ENCODE results near the gene INTS1.

The INTS1 gene

DNA sequence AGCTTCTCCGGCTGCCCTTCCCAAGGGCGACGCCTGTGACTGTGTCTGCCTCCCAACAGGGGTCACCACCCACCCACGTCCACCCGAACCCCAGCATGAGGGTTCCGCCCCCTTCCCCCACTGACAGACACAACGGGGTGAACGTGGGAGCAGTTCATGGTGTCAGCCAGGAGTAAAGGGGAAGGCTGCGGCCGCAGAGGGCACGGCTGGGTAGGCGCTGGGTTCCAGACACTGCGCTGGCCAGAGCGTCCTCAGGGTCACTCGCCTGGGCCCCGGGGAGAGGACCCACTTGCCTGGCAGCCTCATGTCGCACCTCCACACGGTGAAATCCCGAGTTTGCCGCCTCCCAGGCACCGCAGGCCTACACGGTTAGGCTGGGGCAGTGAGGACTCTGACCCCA lies 21.1 kb downstream of the INTS1 start:
- DNase-seq (ENCODE audit: insufficient read length, low spot score), result no peak
- FAIRE-seq, result no peak

DNA sequence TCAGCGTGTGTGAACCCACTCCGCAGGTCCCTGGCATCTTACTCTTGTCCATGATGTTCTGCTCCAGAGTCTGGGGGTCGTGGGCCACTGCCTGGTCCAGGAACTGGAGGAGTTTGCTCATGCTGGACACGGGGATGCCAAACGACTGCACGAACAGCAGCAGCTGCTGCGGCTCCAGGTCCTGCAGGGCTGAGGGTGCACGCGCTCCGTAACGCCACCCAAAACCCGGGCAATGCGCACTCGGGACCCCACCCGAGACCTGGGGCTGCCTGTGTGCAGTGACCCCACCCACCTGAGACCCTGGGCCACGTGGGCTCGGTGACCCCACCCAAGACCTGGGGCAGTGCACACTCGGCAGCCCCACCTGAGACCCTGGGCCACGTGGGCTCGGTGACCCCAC lies 22.9 kb downstream of the INTS1 start:
- FAIRE-seq (no peak), DNase-seq (ENCODE audit: insufficient read length, low spot score) (no peak)
- TF ChIP-seq, protein P1, sequence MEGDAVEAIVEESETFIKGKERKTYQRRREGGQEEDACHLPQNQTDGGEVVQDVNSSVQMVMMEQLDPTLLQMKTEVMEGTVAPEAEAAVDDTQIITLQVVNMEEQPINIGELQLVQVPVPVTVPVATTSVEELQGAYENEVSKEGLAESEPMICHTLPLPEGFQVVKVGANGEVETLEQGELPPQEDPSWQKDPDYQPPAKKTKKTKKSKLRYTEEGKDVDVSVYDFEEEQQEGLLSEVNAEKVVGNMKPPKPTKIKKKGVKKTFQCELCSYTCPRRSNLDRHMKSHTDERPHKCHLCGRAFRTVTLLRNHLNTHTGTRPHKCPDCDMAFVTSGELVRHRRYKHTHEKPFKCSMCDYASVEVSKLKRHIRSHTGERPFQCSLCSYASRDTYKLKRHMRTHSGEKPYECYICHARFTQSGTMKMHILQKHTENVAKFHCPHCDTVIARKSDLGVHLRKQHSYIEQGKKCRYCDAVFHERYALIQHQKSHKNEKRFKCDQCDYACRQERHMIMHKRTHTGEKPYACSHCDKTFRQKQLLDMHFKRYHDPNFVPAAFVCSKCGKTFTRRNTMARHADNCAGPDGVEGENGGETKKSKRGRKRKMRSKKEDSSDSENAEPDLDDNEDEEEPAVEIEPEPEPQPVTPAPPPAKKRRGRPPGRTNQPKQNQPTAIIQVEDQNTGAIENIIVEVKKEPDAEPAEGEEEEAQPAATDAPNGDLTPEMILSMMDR (IDR thresholded peaks at IDR 0.05; ENCODE audit: insufficient read depth, missing control alignments), result no peak

More for the DNA sequence above, 21.1 kb downstream of the INTS1 start:
- TF ChIP-seq, protein P1 (IDR thresholded peaks at IDR 0.05; ENCODE audit: insufficient read depth, missing control alignments), result no peak

DNA sequence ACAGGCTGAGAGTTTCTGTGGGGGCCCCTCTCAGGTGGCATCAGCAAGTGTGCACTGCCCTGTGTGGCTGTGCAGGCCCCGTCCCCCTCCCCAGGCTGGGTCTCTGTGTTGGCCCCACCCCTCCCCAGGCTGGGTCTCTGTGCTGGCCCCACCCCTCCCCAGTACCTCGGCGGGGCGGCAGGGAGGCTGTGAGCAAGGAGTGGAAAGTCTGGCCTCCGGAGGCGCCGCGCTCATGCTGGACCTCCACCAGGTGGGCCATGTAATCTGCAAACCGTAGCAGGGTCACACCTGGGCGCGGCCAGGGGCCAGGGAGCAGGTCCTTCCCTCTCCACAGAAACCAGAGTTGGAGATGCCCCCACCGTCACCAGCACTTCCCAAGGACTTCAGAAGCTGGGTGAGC lies 23.5 kb downstream of the INTS1 start:
- FAIRE-seq (no peak), DNase-seq (ENCODE audit: insufficient read length, low spot score) (no peak)
- TF ChIP-seq, protein P1 (IDR thresholded peaks at IDR 0.05; ENCODE audit: insufficient read depth, missing control alignments), result no peak

DNA sequence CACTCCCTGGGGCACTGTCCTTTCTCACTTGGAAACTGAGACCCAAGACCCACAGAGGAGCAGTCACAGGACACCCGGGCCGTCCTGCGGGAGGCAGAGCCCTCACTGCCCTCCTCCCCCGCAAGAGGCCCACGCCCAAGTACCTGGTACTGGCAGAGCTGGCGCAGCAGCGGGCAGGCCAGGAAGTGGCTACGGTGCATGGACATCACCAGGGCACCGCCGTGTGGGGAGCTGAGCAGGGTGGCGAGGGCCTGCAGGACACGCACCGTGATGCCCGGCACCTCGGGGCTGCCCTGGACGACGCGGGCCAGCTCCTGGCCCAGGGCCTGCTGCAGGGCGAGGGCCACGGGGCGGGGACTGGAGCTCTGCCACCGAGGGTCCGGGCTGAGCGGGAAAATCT lies 24.9 kb downstream of the INTS1 start:
- DNase-seq (ENCODE audit: insufficient read length, low spot score), result no peak
- FAIRE-seq, result no peak
- TF ChIP-seq, protein P1 (IDR thresholded peaks at IDR 0.05; ENCODE audit: insufficient read depth, missing control alignments), result no peak

DNA sequence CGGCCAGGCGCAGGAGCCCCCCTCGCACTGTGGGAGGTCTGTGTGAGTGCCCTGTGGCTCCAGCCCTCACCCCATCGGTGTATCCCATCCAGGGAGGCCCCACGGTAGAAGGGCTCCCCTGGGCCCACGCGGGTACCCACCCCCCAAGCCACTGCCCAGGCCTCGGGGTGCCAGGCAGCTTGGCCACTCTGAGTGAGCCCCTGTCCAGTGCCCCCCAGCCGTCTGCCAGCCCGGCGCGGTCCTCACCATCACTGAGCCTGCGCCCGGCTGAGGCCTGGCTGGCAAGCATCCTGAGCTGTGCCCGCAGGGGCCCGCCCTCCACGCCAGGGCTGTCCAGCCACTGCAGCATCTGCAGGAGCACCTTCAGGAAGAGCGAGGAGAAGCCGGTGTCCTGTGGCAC lies 25.7 kb downstream of the INTS1 start:
- FAIRE-seq, result no peak
- TF ChIP-seq, protein P1 (IDR thresholded peaks at IDR 0.05; ENCODE audit: insufficient read depth, missing control alignments), result no peak
- DNase-seq (ENCODE audit: insufficient read length, low spot score), result no peak

DNA sequence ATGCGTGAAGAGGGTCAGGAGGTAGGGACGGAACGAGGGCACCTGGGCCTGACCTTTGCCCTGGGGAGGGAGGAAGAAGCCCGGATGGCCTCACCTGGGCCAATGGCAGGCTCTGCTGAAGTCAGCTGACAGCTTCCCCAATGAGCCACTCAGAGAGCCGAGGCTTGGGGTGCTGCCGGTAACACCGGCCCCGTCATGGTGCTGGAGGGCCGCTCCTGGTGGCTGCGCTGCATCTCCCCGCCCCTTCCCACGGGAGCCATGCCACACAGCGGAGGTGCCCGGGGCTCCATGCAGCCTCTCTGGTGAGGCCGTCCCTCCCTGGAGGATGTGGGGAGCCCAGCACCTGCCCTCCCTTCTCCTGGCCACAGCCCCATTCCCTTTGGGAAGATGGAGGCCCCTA lies 27.3 kb downstream of the INTS1 start:
- TF ChIP-seq, protein P1 (IDR thresholded peaks at IDR 0.05; ENCODE audit: insufficient read depth, missing control alignments), result no peak
- FAIRE-seq (no peak), DNase-seq (ENCODE audit: insufficient read length, low spot score) (no peak)

DNA sequence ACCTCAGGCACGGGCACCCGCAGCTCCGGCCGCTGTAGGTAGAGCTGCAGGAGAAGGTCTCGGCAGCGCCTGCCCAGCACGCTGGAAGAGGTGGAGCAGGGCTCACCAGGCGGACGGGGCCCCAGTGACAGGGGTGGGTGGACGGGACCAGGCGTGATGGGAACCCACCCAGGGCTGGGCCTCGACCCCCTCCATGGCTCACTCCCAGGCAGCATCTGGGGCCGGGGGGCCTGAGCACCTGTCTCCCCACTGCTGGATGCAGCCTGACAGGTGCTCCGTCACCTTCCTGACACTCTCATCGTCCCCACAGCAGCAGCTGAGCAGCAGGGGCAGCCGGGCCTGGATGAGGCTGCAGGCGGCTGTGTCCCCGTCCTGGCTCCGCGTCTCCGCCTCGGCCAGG lies 28.2 kb downstream of the INTS1 start:
- FAIRE-seq (no peak), DNase-seq (ENCODE audit: insufficient read length, low spot score) (no peak)
- TF ChIP-seq, protein P1 (IDR thresholded peaks at IDR 0.05; ENCODE audit: insufficient read depth, missing control alignments), result no peak

Measured in D721Med (cell line).